Occipital lobe (tissue), 2 donors: ENCODE measurements around the gene ARHGEF2. TPM values are rescaled to one million over a fixed set of nuclear protein-coding genes. Genes with fewer than 3 reads are reported as not detected.

Experiments used
- DNase-seq: peaks from one replicate; lab custom pipeline; 2025; lab: John Stamatoyannopoulos, UW
- total RNA-seq: library from RNA; depleted of rRNA; stranded (reverse); fragments of >200 nt; gene quantifications from one replicate; pipeline ENCODE4 v1.2.3, GENCODE V29; 2014

The ARHGEF2 gene
- 129 TPM for total RNA-seq

DNA sequence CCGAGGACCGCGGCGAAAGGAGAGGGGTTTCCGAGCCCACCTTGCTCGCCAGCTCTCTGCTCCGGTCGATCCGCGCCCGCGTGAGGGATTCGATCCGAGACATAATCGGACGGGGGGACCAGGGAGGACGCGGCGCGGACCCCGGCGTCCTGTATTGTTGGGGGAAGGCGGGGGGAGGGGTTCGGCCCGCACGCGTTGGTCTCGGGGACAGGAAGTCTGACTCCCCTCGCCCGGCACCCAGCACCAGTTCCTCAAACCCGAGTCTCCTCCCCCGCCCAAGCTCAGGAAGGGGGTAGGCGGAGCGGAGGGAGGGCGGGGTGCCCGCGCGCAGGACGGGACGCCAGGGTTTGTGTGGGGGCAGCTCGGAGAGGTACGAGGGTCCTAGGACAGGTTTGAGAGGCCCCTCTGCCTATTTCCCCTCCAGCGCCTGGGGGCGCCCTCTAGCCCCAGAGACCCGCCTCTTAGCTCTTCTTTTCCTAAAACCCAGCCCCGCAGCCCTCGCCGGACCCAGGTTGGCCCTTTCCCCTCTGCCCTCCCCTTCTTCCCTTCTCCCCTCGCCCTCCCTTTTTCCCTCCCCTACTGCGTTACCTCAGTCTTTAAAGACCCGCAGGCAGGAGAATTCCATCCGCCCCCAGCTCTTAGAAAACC lies at the start of gene ARHGEF2:
ARHGEF2 (minus strand) TSS at position 223 of the 648 bp plus-strand sequence; CDS start at position 103, 120 bp downstream.
- DNase-seq, result peak; percentile 52

DNA sequence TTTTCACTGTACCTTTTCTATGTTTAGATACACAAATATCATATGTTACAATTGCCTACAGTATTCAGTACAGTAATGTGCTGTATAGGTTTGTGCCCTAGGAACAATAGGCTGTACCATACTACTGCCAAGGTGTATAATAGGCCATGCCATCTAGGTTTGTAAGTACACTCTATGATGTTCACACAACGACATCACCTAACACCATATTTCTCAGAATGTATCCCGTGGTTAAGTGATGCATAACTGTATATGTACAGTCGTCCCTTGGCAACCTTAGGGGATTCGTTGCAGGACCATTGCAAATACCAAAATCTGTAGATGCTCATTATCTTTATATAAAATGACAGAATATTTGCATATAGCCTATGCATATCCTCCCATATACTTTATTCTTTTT lies 48.2 kb upstream of the ARHGEF2 start:
- DNase-seq, result no peak

DNA sequence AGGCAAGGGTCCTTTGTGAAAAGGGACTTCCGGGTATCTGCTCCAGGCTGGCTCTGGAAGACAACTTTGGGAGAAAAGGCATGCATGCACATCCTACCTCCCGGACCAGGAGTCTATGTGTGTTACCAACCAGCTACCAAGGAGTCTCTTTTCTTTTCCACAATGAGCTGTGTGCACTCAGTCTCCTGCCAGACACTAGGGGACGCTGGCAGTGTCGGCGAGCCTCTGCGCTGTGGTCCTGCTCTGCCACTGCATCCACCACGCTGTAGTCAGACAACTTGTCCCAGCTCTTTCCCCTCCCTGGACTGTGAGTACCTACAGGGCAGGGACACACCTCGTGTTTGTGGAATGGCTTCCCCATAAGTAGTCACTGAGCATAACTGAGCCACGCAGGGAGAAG lies 47.5 kb upstream of the ARHGEF2 start:
- no peak for DNase-seq

DNA sequence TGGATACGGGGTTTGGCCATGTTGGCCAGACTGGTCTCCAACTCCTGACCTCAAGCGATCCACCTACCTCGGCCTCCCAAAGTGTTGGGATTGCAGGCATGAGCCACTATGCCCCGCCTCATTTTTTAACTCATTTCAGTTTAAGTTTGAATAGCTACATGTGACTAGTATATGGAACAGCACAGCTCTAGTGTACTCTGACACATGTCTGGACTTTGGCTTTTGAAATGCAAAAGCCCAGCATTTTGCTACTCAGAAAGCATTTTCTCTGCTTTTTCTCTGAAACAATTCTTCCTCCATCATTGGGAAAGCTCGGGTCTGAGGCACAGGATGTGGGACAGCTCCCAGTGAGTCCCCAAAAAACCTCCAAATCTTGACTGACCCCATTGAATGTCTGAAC lies 46.5 kb upstream of the ARHGEF2 start:
- DNase-seq, result no peak

DNA sequence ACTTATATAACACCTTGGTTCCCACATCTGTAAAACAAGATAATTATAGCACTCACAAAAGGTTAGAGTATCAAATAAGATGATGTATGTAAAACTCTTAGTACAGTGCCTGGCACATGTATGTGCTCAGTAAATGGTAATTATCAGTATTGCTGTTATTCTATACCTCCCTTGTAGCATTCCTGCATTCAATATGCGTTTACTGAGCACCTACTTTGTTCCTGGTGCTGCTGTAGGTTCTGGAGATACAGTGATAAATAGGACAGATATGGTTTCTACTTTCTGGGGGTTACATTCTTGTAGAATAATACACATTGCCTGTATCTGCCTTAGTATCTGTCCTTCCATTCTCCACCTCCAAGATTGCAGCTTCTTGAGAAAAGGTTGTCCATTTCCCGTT lies 43.6 kb upstream of the ARHGEF2 start:
- DNase-seq, result no peak

DNA sequence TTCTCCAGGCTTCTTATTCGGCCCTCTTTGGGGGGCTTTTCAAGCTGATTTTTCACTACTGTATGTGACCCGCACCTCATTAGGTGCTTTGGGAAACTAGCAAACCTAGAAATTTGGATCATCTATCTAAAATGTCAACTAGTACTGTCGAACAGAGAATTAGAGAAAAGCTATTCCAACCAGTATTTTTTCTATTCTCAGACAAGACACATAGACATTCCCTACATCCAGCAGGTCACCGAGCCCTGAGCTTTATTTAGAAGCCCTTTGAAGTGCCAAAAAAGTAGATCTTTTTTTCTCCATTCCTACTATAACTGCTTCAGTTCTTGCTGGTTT lies 42.7 kb upstream of the ARHGEF2 start:
- DNase-seq, result no peak

DNA sequence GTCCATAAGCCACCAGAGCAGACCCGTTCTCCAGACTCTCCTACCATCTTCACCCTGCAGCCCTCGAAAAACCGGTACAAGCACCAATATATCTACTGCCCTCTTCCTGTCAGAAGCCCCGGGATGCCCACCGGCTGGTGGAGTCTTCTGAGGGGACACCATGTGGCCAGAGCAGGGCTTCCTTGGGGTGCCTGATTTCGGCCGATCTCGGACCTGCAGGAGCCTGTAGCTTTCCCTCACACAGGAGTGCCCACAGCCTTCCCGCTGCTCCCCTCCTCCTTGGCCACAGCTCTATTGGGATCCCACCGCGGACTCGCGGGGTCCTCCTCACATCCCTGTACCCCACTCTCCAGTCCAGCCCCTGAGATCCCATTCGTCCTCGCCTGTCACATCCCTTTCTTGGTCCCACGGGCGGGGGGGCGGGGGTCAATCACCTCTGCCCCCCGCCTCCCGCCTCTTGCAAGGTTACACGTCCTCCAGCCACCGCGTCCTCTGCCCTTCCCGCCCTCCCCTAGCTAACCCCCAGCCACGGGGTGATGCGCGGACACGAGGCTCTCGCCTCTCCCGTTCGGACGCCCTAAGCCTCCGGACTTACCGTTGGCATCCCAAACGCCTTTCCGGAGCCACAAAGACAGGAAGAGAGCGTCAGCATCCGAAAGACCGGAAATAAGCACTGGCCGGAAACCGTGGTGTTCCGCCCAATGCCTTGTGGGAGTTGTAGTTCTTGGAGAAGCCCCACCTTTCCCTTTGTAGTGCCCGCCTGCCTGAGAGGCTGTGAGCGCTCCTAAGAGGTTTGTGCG lies 42.1 kb upstream of the ARHGEF2 start, which contains the start of gene SSR2:
SSR2 (minus strand) TSS at position 659 of the 800 bp plus-strand sequence. CDS start 784 bp downstream, outside the sequence.
- DNase-seq, result peak; percentile 90

DNA sequence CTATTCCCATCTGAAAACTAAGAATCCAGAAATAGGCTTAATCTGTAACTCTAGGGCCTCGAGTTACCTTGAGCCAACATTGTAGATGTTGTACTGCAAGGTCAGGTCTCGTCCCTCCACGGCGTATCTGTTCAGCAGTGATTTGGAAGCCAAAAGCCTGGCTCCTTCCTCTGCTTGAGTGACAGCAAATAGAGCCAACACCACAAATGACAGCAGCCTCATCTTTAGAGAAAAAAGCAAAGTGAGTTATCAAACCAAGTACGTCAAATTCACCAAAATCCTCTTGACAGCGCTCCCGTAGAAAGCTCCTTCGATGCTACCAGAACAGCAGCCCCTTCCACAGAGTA lies 41.6 kb upstream of the ARHGEF2 start:
- no peak for DNase-seq

DNA sequence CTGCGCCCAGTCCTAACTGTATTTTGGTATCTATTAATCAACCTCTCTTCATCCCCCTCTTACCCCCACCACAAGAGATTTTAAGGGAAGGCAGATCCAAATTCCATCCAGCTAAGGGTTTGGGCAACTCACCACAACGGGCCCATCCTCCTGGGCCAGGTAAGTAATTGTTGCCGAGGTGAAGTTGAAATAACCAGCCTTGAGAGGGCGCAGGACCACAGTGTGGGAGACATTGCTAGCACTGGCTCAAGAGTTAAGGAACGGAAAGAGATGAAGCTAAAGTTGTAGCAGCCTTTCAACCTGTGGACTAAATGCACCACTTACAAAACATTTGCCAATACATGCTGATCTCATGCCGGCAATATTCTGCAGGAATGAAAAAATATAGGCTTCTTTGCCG lies 36.5 kb upstream of the ARHGEF2 start:
- no peak for DNase-seq

DNA sequence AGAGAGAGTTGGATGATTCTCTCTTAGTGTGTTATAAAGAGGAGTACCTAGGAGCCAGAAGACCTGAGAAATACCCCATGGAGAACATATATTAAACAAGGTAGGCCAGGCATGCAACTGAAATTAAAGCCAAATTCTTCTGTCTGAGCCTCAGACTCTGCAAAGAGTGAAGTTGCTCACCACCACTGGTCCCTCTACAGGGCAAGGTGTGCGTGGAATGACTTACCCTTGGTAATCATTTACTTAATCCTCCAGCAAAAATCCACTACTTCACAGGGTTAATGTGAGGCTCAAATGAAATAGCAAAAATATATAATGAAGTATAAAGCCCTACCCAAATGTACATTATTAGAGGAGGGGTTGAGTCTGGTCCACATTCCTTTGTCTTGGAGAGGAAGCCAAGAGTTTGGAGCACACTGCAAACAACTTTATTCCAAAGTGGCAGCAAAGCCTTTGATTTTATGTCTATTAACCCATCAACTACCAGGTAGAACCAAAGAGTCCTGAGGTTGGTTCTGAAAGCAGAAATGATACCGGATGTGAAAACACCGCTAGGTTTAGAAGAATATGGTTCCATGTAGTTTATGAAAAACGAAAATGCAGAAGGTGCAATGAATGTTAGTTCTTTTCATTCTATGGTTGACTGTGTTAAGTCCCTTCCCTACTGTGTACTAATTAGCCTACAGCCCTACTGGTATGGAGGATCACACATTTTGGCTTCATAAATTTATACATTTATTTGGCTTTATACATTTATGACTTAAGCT lies 33.9 kb upstream of the ARHGEF2 start:
- DNase-seq, result no peak

DNA sequence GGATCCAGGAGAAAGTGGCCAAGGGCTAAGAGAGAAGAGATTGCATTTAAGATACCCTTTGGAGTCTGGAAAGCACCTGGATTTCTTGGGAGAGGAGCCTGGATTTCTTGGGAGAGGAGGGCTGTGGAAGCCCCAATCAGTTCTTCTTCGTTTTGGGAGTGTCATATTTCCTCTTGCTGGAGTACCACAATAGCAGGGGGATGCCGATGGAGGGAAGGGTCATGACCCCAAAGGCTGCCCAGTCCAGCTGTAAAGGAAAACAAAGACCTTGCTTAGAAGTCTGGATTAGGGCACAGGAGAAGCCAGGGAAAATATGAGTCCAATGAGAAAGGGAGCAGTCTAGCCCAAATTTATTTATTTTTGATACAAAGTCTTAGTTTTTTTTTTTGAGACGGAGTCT lies 31.1 kb upstream of the ARHGEF2 start:
- DNase-seq, result no peak

DNA sequence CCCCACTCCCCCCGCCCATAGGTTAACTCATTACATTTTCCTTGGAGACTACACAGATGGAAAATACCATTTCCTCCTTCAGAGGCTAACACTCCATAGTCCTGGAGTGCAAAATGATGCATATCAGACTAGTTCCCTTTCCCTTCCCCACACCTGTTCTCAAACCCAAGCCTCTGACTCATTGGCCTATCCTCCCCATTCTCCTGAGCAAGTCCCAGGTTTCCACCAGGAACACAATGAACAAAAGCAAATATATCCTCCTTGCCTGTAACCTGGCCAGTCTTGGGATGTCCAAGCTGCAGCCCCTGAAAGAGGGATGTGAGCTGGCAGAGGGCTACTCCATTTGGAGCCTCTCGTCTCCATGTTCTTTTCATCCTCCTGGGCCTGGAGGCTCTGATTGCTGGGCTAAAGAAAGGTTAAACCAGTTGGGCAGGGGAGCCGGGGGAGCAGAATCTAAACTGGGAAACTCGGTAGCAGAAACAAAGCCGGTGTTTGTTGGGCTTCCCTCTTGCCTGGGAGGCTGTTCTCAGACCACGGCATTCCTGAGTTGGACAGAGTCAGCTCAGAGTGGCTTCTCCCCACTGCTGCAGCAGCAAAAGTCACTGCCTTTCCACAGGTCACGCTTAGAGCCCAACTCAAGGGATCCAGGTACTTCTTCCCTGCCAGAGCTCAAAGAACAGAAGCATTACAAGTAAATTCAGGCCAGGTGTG lies 28.5 kb upstream of the ARHGEF2 start:
- DNase-seq, result no peak

DNA sequence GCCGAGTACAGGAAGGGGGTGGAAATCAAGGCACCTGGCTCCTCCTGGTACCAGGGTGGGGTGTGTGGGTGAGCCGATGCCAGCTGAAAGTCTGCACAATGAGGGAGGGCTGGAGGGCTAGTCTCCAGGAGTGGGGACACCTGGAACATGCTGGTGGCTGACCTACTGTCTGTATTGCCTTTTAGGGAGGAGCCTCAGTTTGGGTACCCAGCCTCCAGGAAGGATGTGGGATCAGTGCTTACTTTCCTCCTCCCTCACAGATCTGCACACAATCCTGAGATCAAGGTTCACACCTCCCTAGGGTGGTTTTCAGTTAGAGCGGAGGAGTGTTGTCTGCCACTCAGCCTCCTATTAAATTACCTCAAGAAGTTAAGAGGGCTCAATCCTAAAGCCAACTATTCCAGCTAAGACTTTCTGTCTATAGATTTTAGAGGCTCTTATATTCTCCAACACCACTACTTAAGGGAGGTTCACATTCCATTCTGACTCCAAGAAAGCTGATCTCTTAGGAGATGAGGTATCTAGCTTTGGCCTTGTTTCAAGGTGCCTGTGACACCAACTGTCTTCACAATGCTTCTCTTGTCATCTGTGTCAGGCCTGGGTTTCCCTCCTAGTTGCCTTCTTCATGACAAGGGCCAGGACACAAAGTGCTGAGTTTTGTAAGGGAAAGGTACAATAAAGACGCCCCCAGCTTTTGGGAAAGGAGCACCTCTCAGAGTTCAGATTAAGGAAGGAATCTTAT lies 26.7 kb upstream of the ARHGEF2 start:
- DNase-seq, result no peak

DNA sequence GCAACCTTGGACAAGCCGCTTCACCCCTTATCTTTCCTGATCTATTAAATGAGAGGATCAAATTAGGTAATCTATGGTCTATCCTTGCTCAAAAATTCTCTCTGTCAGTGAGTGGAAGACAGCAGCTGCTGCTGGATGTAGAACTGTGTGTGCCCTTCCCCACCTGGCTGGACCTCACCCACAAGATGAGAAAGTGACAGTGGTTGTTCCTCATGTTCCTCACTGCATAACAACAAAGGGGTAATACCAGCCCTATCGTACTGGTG lies 25.5 kb upstream of the ARHGEF2 start:
- DNase-seq, result no peak

DNA sequence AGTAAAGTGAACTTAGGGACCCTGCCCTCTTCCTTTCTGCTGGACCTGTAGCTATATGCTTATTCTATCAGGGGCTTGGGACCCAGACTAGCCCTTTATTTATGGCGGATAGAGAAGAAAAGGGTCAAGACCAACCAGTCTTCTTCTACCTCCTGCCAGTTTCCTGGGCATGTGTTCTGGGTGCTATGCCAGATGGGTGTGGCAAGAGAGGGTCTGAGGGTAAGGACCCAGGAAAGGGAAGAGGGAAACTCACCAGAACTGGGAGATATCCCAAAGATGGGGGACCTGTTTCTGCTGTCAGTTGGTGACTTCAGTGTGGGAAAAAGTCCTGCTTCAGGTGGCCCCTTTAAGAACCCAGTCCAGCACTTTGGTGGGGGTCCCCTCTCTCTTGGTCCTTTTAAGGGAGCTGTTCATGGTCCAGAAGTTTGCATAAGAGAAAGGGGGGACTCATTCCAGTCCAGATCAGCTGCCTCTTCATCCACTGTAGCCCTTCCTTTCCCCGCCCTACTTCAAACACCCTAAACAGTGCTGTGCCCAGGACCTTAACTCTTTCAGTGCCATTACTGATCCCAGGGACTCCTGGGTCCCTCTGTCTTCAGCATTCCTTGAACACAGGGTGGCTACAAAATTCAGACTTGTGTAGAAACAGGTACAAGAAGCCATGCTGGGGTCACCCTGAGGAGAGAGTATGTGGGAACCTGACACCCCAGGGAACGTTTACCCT lies 24.0 kb upstream of the ARHGEF2 start:
- DNase-seq, result no peak

DNA sequence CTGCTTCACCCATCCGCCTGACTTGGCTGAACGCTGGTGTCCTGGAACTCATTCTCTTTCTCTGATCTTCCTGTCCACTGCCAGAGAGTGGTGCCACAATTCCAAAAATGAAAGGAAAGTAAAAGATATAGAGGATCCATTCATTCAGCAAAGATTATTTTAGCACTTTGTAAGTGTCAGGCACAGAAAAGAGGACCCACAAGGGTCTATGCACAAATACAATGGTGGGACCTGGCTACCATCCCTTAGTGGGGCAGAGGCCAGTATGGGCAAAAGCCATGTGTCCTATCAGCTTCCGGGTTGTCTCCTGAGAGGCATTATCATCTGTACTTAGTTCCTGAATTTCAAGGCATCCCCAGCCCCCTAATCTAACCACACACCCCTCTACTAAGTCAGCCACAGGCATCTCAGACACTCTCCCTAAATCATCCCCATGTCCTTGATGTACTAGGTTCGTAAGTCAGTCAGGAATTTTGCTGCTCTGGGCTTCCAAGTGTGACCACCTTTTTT lies 23.4 kb upstream of the ARHGEF2 start:
- no peak for DNase-seq

DNA sequence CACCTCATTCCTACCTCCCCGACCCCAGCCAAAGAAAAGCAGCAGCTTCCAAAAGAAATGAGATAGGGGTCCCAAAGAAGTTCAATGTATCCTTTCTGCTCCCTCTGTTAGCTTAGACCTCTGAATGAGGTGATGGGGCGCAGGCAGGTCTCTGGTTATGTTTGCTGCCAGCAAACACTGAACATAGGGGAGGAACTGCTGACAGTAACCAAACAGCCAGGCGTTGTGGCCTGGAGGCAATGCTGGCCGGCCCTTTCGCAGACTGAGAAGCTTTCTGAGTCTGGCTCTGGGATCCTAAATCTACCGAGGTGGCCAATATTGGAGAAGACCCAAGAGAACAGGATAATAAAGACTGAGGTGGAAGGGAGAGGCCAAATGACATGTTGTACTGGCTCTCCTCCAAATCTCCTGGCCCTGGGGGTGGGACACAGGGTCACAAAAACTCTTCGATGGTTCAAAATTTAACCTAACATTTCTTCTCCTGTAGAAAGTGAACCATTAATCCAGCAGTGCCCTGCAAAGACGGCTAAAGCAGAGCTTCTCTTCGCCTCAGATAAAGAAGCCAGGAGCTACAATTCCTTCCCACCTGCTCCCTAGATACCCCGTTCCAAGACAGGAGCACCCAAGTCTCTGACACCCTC lies 22.8 kb upstream of the ARHGEF2 start:
- DNase-seq, result no peak

DNA sequence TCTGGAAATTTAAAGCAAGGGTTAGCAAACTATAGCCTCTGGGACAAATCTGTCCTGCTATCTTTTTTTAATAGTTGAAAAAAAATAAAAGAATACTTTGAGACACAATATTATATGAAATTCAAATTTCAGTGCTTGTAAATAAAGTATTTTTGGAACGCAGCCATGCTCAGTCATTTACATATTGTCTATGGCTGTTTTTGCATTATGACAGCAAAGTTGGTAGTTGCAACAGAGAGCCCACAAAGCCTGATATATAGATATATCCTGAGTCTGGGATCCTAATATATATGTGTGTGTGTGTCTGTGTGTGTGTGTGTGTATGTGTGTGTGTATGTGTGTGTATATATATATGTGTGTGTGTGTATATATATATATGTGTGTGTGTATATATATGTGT lies 21.6 kb upstream of the ARHGEF2 start:
- no peak for DNase-seq

DNA sequence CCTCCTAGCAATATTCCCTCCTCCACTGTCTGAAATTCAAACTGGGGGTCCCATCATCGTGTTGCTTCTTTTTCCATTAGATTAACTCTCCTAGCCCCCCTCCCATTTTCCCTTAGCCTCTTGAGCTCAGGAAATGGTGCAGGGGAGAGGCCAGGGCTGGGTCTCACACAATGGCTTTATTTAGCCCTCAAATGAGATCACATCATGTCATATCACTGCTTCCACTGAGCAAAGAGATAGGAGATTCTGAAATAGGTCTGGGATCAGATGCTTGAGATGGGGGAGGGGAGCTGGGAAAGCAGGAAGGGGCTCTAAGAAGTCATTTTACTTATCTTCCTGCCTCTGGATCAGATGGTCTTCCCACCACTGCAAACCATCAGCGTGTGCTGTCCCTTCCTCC lies 17.8 kb upstream of the ARHGEF2 start:
- no peak for DNase-seq

DNA sequence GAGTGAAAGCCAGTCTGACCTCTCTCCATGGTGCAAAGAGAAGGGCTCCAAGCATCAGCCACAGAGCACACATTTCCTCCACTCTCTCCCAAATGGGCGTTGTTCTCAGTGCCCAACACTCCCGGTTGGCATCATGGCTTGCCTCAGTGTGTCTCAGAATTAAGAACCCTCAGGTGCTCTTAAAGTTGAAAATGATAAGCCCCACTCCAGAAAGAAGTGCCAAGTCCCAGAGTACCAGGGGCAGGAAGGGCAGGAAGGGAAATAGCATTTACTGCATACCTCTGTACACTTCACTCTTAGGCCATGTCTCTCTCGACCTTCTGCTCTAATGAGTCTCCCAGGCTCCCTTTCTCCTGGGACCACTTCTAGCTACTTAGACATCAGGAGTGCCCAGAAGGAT lies 15.2 kb upstream of the ARHGEF2 start:
- no peak for DNase-seq
